Measurements from ENCODE around the gene RAB37. TPM values are rescaled to one million over a fixed set of nuclear protein-coding genes. Genes with fewer than 3 reads are reported as not detected.
A peak's percentile ranks its signal among the peaks of the same experiment; 100 is the strongest.

Gene RAB37
- total and polyA plus RNA-seq, 2 of the 8 experiments (the other 6 are each of a cell fraction or from before 2014, with no cell fraction given), result 5.5 to 6.1 TPM

DNA sequence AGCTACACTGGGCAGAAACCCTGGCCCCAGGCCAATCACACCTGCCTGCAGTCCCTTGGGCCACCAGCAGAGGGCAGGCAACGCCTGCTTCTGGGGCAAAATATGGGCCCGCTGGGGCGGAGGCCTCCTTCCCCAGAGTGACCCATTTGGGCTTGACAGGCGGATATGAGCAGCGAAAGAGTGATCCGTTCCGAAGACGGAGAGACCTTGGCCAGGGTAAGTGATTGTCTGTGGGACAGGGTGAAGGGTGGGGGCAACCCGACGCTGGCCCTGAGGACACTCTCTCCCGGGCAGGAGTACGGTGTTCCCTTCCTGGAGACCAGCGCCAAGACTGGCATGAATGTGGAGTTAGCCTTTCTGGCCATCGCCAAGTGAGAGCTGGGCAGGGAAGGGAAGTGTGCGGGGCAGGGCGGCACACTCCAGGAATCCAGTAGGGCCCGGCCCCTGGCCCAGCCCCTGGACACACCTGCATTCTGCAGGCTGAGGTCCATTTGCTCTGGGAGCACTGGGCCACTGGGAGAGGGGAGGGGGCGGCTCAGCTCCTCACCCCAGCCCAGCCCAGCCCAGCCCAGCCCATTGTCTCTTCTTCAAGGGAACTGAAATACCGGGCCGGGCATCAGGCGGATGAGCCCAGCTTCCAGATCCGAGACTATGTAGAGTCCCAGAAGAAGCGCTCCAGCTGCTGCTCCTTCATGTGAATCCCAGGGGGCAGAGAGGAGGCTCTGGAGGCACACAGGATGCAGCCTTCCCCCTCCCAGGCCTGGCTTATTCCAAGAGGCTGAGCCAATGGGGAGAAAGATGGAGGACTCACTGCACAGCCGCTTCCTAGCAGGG lies 7.9 kb downstream of the RAB37 start:
- no peak overlapping the region for H2BK5ac ChIP-seq (ENCODE audit: low read depth, low read length)
- H3K4me2 ChIP-seq (ENCODE audit: insufficient read depth in 1 of 2, low read depth in 2 of 2, low read length in 2 of 2), result peak overlapping the region; percentile 15 to 74
- H3K9ac ChIP-seq (replicated peaks in 1 of 4; ENCODE audit: extremely low read depth in 1 of 4, low read depth in 3 of 4, low read length in 3 of 4), result no peak overlapping the region
- H4K8ac ChIP-seq (ENCODE audit: extremely low read depth, insufficient read depth, low read length), result peak overlapping the region; percentile 85
- H3K14ac ChIP-seq (ENCODE audit: insufficient read length), result no peak overlapping the region
- H3K36me3 ChIP-seq (ENCODE audit: control insufficient read depth in 2 of 4, insufficient read depth in 4 of 4, low read length in 3 of 4), result no peaks in the 10 kb centered on the region
- H2BK20ac ChIP-seq (ENCODE audit: low read length), result no peak overlapping the region
- H3K4me1 ChIP-seq (replicated peaks in 1 of 4; ENCODE audit: control insufficient read depth in 3 of 4, insufficient read depth in 4 of 4, low read length in 3 of 4), result peaks cover 5 to 26% (median 16%) of the 10 kb centered on the region in 4 experiments
- peak overlapping the region in 3 of 4 experiments; percentile 22 to 52 (median 24); a peak in 6 of 8 replicates for H3K4me3 ChIP-seq (ENCODE audit: extremely low read depth in 1 of 4, insufficient read depth in 2 of 4, low read depth in 3 of 4, low read length in 4 of 4)
- H3K23ac ChIP-seq (ENCODE audit: insufficient read length), result no peak overlapping the region
- H4K5ac ChIP-seq (ENCODE audit: insufficient read length, low read depth, low read length), result peak overlapping the region; percentile 36
- peaks cover 0 to 8% of the 10 kb centered on the region in 2 experiments; a peak in 3 of 4 replicates for H3K79me2 ChIP-seq (ENCODE audit: control insufficient read depth in 1 of 2, insufficient read depth in 2 of 2, low read length in 2 of 2)
- H2BK15ac ChIP-seq (ENCODE audit: low read length), result no peak overlapping the region
- no peak overlapping the region for H3K4ac ChIP-seq (replicated peaks; ENCODE audit: insufficient read length, low read depth, low read length)
- no peaks in the 10 kb centered on the region for H3K9me3 ChIP-seq (ENCODE audit: insufficient read depth in 2 of 2, low read depth in 1 of 2, low read length in 1 of 2)
- WGBS, 2 experiments (ENCODE audit: extremely low coverage in 1 of 2, insufficient coverage in 1 of 2, insufficient read length in 1 of 2, insufficient replicate concordance in 2 of 2, low coverage in 1 of 2, low lambda C conversion rate in 2 of 2, missing lambda C conversion rate in 1 of 2), result 19% methylated on average over 22 of the region's 24 CpGs; no CpG with 5 or more reads in 1 of the 2 experiments
- peak overlapping the region; percentile 71; the same call in 1 of the 2 replicates for H2BK12ac ChIP-seq (ENCODE audit: low read depth, low read length)
- H4K20me1 ChIP-seq (replicated peaks in 1 of 2; ENCODE audit: control insufficient read depth in 1 of 2, insufficient read depth in 2 of 2, low read length in 2 of 2), result peaks cover 6 to 7% of the 10 kb centered on the region in 2 experiments
- no peaks in the 10 kb centered on the region for H3K27me3 ChIP-seq (replicated peaks in 1 of 4; ENCODE audit: control insufficient read depth in 3 of 4, extremely low read depth in 1 of 4, insufficient read depth in 3 of 4, low read length in 3 of 4)
- peaks cover under 1% of the 10 kb centered on the region; the same call in 1 of the 2 replicates for H3K79me1 ChIP-seq (ENCODE audit: low read depth, low read length)
- H2BK120ac ChIP-seq (replicated peaks; ENCODE audit: low read depth, low read length), result no peak overlapping the region
- POLR2A ChIA-PET (ENCODE audit: partially characterized antibody), result interaction anchor here (0.9 to 9.3 kb wide), 11 partner anchors 8 to 116 kb away, joined by 3 to 60 read pairs (median 5); partner anchors contain the start of genes NAT9 and RAB37
- no peak overlapping the region for H2AK5ac ChIP-seq (ENCODE audit: low read depth, low read length)
- FAIRE-seq, result peak; percentile 28
- no peak overlapping the region for H3K56ac ChIP-seq (replicated peaks; ENCODE audit: insufficient read length, low read depth, low read length)
- H3K18ac ChIP-seq (ENCODE audit: extremely low read depth, low read length), result peak overlapping the region; percentile 62
- H4K91ac ChIP-seq (replicated peaks; ENCODE audit: insufficient read length, low read length), result no peak overlapping the region
- peaks cover 9% of the 10 kb centered on the region for H3K23me2 ChIP-seq (ENCODE audit: low read depth, low read length)
- peak in 1 of 2 experiments; percentile 100 for DNase-seq (ENCODE audit: low read depth in 1 of 2, low spot score in 2 of 2)
- CTCF ChIA-PET (ENCODE audit: partially characterized antibody), result interaction anchor here (0.6 to 4.7 kb wide), 48 partner anchors 9 to 366 kb away, joined by 3 to 388 read pairs (median 5); partner anchors contain the start of genes CD300LF, MRPL58, NAT9 and RAB37
- H3K27ac ChIP-seq (ENCODE audit: low read depth, low read length), result no peak overlapping the region
- H2AFZ ChIP-seq (ENCODE audit: low read length), result 0 out of 2 replicates have a peak overlapping the region, but pooled peaks have one; percentile 7
- TF ChIP-seq SIN3A (conservative IDR thresholded peaks at IDR 0.05 in 1 of 2, IDR thresholded peaks at IDR 0.05 in 1 of 2; ENCODE audit: low read depth in 1 of 2, low read length in 2 of 2), result peak; percentile 18 to 73; a peak in 2 of 4 replicates
- TF ChIP-seq RAD21 (IDR thresholded peaks at IDR 0.05 in 1 of 2, conservative IDR thresholded peaks at IDR 0.05 in 1 of 2; ENCODE audit: low read depth in 2 of 2, low read length in 2 of 2), result peak; percentile 99
- 0 out of 2 replicates have a peak, but pooled peaks have one; percentile 43 for TF ChIP-seq RBBP5 (IDR thresholded peaks at IDR 0.05; ENCODE audit: borderline replicate concordance, low read depth, low read length)
- TF ChIP-seq TAF7 (optimal IDR thresholded peaks at IDR 0.05; ENCODE audit: borderline replicate concordance, low read depth, low read length), result no peak
- peak; percentile 17; the same call in 1 of the 2 replicates for TF ChIP-seq GABPA (IDR thresholded peaks at IDR 0.05; ENCODE audit: borderline replicate concordance, insufficient read depth, low read length)
- TF ChIP-seq, protein P1, sequence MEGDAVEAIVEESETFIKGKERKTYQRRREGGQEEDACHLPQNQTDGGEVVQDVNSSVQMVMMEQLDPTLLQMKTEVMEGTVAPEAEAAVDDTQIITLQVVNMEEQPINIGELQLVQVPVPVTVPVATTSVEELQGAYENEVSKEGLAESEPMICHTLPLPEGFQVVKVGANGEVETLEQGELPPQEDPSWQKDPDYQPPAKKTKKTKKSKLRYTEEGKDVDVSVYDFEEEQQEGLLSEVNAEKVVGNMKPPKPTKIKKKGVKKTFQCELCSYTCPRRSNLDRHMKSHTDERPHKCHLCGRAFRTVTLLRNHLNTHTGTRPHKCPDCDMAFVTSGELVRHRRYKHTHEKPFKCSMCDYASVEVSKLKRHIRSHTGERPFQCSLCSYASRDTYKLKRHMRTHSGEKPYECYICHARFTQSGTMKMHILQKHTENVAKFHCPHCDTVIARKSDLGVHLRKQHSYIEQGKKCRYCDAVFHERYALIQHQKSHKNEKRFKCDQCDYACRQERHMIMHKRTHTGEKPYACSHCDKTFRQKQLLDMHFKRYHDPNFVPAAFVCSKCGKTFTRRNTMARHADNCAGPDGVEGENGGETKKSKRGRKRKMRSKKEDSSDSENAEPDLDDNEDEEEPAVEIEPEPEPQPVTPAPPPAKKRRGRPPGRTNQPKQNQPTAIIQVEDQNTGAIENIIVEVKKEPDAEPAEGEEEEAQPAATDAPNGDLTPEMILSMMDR (IDR thresholded peaks at IDR 0.05; ENCODE audit: control extremely low read depth in 1 of 3, insufficient read depth in 1 of 3, low read depth in 1 of 3, low read length in 3 of 3), result peak; percentile 97 to 99 (median 98)

All from H1 (cell line).